Nephron (organoid): ENCODE data around the gene CTDSPL2.

Experiments used
- H3K27ac Mint-ChIP-seq, 3 experiments: 2 replicates each; pipeline ENCODE4 v1.8.0; 2020; ENCODE audit warnings: mixed read lengths in 3 of 3, mild to moderate bottlenecking in 2 of 3, moderate library complexity in 1 of 3
- H3K27me3 Mint-ChIP-seq: 2 replicates; pipeline ENCODE4 v1.8.0; 2021; ENCODE audit warnings: low read depth, mild to moderate bottlenecking, moderate library complexity, mixed read lengths
- H3K36me3 Mint-ChIP-seq: 2 replicates; pipeline ENCODE4 v1.8.0; 2020; ENCODE audit warnings: low read depth, mixed read lengths
- H3K4me1 Mint-ChIP-seq: 2 replicates; pipeline ENCODE4 v1.8.0; 2020; ENCODE audit warnings: mixed read lengths
- H3K4me3 Mint-ChIP-seq, 3 experiments: 2 replicates each; pipeline ENCODE4 v1.8.0; 2020; ENCODE audit warnings: mild to moderate bottlenecking in 3 of 3, mixed read lengths in 3 of 3, moderate library complexity in 2 of 3
- H3K9me3 Mint-ChIP-seq: 2 replicates; pipeline ENCODE4 v1.8.0; 2020; ENCODE audit warnings: mixed read lengths
- CTCF ChIP-seq, 3 experiments: fragments of 200-600 bp; sonication (generic); IDR thresholded peaks; one replicate each; pipeline ENCODE4 v1.5.0; 2021; ENCODE audit warnings: antibody characterized with exemption in 3 of 3; ENCODE audit not compliant: unreplicated experiment in 3 of 3

CTDSPL2 gene

GRCh38 chr15:44568338-44568737 is 140.9 kb downstream of the CTDSPL2 start:
- Mint-ChIP-seq H3K4me1 (no peaks in the 10 kb centered on the region), H3K9me3 (peaks cover 13% of the 10 kb centered on the region), H3K27me3 (no peaks in the 10 kb centered on the region), H3K4me3 (no peak overlapping the region), H3K36me3 (peaks cover 75% of the 10 kb centered on the region), H3K27ac (no peak overlapping the region)
- no peak for TF ChIP-seq CTCF (IDR thresholded peaks at IDR 0.05; ENCODE audit: unreplicated experiment in 3 of 3)

GRCh38 chr15:44569316-44569715 is 141.9 kb downstream of the CTDSPL2 start:
- Mint-ChIP-seq H3K4me3 (no peak overlapping the region), H3K27me3 (no peaks in the 10 kb centered on the region), H3K27ac (no peak overlapping the region), H3K9me3 (peaks cover 13% of the 10 kb centered on the region), H3K36me3 (peaks cover 67% of the 10 kb centered on the region), H3K4me1 (no peaks in the 10 kb centered on the region)
- no peak for TF ChIP-seq CTCF (IDR thresholded peaks at IDR 0.05; ENCODE audit: unreplicated experiment in 3 of 3)

- Mint-ChIP-seq H3K4me1 (no peaks in the 10 kb centered on the region), H3K27ac (no peak overlapping the region), H3K9me3 (peaks cover 4% of the 10 kb centered on the region), H3K27me3 (no peaks in the 10 kb centered on the region), H3K36me3 (peaks cover 67% of the 10 kb centered on the region), H3K4me3 (no peak overlapping the region)
- TF ChIP-seq CTCF (IDR thresholded peaks at IDR 0.05; ENCODE audit: unreplicated experiment in 3 of 3): no peak
Observed at GRCh38 chr15:44570361-44570760, 142.9 kb downstream of the CTDSPL2 start.

GRCh38 chr15:44573386-44573785 is 146.0 kb downstream of the CTDSPL2 start:
- peaks cover 48% of the 10 kb centered on the region for H3K36me3 Mint-ChIP-seq
- TF ChIP-seq CTCF (IDR thresholded peaks at IDR 0.05; ENCODE audit: unreplicated experiment in 3 of 3): no peak
- H3K27ac Mint-ChIP-seq: no peak overlapping the region
- no peaks in the 10 kb centered on the region for H3K4me1 Mint-ChIP-seq
- H3K27me3 Mint-ChIP-seq: no peaks in the 10 kb centered on the region
- H3K4me3 Mint-ChIP-seq: no peak overlapping the region
- H3K9me3 Mint-ChIP-seq: no peaks in the 10 kb centered on the region

GRCh38 chr15:44574734-44575133 is 147.3 kb downstream of the CTDSPL2 start:
- Mint-ChIP-seq H3K4me3 (no peak overlapping the region), H3K36me3 (peaks cover 44% of the 10 kb centered on the region), H3K9me3 (no peaks in the 10 kb centered on the region), H3K27ac (no peak overlapping the region), H3K27me3 (no peaks in the 10 kb centered on the region), H3K4me1 (no peaks in the 10 kb centered on the region)
- TF ChIP-seq CTCF (IDR thresholded peaks at IDR 0.05; ENCODE audit: unreplicated experiment in 3 of 3): no peak
